Activated naive CD4-positive, alpha-beta T cell treated with Interleukin-2 at 50 U/mL for 16 hours (primary cell): ENCODE results near the gene MTMR12.

Experiments
- DNase-seq: peaks from one replicate; pipeline ENCODE4 v3.0.0-alpha.2; 2020

Gene MTMR12

DNA sequence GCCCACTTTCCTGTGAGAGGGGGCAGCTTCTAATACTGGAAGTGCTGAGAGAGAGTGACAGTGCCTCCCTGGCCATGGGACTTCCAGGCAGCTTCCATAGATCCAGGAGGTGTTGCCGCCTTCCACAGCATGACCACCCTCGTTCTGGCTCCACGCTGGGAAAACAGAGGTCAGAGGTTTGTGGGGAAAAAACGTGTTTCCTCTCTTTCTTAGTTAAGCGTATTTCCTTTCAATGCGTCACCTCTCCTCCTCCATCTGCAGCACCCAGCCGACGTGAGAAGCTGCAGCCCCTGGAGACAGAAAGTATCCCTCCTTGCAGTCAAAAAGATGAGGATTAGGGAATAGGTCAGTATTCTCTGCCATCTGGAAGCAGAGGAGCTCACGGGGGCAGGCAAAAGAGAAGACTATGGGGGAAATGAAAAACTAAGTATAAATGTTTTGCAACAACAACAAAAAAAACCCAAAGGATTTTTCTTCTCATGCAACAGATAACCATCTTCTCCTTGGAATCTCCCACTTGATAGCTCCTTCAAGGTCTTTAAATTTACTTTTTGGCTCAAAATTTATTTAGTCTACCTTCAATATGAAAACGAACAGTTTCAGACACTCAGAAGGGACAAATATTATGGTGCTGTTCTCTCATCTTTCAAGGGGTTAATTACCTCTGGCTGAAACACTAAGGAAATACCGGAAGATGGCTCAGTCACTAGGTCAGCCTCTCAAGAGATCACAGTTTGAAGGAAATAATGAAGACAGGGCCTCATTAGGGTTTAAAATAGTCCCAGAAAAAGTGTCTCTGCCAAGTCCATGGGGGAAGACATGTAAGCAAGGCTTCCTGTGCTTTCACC, 38.0 kb downstream of the MTMR12 start:
- no peak for DNase-seq

DNA sequence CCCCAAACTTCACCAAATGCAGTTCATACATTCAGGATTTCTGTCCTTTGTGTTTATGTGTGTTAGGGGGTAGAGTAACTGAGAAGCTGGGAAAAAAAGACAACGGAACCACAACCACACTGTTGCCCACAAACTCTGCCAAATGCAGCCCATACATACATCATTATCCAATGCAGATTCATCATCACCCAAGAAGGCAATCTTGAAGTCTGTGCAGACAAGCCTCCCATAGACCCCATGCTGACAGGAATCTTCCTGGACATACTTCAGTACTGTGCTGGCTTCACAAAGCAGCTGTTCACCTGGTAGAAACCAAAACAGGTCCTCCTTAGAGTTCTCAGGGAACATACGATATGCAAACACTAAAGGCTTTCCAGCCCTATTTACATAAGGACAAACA, 38.9 kb downstream of the MTMR12 start:
- no peak for DNase-seq

DNA sequence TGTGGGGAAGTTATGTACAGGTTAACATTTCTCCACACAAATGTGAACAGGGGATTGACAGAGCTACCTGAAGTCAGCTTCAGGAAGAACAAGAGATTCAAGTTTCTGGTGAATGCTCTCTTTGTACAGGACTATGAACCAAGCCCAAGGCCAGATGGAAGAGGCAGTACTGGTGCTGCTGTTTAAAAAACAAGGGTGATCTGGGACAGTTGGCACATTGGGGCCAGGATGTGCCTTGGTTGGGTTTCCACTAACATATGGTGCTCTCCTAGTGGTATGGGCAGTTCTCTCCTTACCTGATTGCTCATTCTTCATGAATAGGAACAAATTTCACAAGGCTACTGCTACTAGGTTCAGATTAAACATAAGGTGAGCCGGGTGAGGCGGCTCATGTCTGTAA, 40.0 kb downstream of the MTMR12 start:
- no peak for DNase-seq

DNA sequence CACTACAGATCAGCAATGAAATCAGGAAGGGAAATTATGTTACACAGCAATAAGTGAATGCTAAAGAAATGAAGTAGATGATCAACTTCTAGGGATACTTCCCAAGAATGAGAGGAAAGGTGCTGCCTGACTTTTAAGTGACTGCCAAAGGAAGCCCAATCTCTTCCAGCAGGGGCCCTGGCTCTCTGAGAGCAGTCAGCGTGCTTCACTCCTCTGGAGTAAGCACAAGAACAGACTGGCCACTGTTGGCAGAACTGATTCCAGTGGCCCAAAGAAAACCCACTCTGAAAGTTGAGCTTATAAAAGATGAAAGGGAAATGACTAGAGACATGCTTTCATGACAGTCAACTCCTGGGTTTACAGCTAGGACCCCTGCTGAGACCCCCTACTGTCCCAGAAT, 41.8 kb downstream of the MTMR12 start:
- no peak for DNase-seq

DNA sequence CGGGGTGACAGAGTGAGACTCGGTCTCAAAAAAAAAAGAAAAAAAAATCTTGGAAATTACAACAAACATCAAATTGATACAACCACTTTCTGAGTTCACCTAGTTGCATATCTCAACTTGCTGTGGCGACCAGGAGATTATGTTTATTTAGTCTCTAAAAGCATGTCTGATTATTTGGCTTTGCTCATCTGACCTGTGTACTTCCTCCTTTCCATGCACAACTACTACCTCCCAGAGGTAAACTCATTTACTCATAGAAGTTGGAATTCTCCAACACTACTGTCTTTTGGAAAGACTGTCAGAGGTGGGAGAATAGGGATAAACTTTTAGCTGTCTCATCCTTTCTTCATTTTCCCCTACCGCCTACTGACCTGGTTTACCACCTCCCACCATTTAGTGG, 42.6 kb downstream of the MTMR12 start:
- no peak for DNase-seq

DNA sequence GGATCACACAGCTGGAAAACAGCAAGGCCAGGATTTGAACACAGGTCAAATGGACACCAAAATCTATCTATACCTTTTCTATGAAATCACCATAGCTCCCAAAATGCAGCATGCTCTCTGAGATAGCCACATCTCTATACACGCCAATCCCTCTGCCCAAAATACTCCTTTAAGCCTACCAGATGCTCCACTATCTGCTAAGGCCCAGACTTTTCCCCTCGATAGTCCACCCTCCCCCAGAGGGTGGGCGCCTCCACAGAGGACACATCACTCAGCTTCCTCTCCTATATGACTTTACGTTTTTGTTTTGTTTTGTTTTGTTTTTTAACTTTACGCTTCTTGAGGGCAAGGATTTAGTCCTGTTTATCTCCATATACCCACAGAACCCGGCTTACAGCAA, 46.8 kb downstream of the MTMR12 start:
- no peak for DNase-seq

DNA sequence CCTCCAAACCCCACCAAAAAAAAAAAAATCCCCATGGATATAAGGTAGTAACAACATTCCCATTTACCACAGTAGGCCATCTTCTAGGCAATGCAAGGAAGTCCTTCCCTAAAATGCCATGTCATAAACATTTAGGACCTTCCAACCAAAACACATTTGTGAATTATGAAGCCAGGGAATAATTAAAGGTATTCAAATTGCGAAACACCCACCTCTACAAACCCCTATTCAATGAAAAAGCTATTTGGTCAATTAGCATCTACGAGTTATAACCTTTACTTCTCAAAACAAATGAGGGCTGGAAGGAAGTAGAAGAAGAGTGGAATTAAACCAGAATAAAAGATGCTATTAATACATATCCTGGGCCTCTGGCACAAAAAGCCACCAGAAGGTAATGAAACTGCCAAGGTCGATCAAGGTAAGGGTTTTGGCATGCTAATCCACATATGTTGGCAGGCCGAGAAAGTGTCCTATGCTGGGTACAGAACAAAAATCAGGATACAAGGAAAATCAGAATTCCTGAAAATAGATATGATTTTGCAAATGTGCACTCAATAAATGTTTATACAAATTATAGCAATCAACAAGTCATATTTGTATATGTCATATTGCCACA, 47.7 kb downstream of the MTMR12 start:
- DNase-seq = no peak

DNA sequence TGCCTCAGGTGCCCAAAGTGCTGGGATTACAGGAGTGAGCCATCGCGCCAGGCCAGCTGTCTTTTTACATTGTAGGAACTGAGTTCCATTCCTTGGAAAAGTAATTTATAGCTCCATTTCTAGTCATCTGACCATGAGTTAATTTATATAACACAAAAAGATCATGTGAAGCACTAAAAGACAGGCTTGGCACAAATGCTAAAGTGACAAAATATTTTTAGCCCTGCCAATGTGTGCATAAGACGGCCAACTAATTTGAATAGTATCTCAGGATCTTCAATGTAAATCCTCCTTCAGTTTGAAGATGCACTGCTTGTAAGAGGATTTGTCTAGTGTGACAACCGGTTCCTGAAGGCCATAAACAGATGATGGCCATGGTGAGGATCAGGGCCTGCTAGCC, 49.1 kb downstream of the MTMR12 start:
- no peak for DNase-seq

DNA sequence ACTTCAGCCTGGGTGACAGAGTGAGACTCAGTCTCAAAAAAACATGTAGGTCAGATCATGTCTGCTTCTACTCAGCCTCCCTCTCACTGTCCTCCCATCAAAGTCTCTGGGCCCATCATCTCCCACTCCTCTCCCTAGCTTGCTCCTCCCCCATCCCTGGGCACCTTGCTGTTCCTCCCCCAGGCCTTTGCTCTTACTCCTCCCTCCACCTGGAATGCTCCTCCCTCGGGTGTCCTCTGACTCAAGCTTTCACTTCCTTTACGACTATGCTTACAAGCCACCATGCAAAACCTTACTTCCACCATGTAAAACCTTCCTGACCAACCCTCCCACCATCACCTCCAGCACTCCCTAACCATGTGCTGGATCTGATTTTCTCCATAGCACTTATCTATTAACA, 51.5 kb downstream of the MTMR12 start:
- no peak for DNase-seq

DNA sequence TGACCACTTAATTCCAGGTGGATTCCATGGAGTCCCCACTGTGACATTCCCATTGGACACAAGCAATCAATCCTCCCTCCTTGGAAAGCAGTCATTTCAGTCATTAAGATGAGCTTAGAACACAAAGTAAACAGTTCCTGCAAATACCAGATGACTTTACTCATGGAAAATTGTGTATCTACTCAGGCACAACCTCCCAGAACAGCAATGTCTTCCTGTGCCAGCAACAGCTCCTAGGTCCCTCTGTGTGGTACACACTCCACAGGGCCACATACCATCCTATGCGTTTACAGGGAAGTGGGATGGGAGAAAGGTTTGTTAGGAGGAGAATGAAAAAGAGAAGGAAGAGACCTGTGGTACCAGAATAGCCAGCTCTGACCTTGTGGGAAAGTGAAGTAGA, 53.7 kb downstream of the MTMR12 start:
- no peak for DNase-seq

DNA sequence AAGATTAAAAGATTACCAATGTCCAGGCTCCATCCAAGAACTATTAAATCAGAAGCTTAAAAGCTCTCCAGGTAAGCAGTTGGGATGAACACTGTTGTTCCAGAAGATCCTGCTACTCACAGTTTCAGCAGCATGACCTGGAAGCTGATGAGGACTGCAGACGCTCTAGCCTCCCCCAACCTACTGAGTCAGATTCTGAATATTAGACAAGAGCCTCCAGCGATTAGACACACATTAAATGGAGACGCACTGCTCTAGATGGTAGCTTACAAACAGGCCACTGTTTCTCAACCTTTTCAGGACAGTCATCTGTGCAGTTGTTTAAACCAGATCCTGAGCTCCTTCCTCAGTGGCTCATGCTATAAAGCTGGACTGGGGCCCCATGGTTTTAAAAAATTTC, 54.3 kb downstream of the MTMR12 start:
- DNase-seq = no peak

DNA sequence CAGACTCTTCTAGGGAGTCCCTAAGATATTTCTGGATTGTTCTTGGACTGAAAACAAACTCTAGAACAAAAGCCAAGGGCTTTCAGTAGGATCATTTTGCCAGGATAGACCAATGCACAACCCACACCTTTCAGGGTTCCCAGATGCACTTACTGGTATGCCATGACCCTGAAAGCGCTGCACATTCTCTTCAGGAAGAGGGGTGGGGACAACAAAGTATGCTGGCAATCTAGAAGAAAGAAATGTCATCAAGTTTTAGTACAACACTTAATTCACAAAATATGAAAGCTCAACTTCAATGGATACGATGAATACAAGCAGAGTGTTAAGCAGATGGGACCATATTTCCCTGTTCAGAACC, 57.2 kb downstream of the MTMR12 start:
- DNase-seq = no peak

DNA sequence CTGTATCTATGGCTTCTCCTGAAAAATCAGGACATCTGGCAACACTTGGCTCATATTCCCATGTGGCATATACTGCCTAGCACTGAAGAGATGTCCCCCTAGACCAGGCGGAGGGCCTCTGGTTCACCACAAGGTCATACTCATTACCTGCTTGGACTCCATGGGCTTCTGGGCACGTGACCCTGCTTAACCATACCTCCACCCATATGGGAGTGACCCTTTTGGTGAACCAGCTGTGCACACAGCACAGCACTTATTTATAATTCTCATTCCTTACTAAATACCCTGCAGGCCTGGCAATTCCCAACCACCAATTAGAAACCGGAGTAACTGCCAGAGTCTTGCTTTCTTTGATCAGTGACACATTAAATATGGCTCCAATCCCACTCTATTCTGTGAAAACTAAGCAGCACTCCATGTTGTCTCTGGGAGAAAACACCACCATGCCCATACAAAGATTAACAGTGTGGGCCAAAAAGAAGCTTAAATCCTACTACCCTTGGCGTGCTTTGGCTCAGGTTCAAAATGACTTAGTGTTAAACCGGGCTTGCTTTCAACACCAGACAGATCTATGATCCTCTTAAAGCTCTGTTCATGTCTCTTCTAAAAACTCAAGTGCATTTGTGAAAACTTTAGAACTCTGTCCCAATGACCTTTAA, 57.7 kb downstream of the MTMR12 start:
- DNase-seq = no peak

DNA sequence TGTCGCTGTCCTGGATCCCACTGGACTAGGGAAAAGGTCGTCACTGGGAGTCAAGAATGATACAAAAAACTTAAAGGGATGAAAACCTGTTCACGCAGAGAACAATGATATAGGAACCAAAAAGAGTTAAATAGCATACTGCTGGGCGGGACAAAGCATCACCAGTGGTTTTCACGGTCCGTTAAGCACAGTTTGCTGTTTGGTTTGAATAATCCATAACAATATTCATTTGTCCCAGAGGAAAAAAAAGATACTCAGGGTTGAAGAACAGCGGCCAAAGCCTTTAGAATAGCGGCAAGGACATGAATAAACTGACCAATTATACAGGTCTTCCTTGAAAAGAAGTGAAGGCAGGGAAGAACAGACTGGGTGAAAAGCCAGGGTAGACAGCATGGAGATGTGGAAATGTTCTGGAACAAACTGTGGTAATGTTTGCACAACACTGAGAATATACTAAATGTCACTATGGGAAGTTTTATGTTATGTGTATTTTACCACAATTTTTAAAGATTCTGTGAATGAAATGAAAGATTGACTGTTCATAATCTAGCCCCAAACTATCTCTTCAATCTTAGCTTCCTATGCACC, 60.8 kb downstream of the MTMR12 start:
- DNase-seq = no peak

DNA sequence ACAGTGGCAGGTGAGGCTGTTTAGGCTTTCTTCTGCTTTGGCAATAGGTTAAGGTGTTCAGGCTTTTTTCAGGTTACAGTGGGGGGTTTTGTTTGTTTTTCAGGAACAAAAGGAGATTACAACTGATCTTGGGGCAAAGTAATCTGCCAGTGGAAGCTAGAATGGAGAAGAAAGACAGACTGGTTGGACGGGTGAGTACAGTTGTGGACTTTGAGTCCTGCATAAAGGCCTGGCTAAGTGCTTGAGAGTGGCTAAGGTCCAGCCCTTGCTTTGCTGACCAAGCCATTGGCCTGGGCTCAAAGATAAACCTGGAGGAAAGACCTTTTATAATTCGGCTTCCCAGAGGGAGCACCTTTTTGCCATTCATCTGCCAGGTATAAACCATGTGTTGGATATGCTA, 63.1 kb downstream of the MTMR12 start:
- no peak for DNase-seq

DNA sequence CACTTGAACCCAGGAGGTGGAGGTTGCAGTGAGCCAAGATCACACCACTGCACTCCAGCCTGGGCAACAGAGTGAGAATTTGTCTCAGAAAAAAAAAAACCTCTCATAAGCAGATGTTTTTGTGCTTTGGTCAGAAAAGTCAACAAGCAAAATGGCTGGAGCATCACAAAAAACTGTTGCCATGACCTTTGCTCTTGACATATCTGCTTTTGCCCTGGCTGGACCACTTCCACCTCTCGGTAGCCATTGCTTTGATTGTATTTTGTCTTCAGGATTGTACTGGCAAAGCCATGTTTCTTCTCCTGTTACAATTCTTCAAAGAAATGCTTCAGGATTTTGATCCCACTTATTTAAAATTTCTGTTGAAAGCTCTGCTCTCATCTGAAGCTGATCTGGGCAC, 67.0 kb downstream of the MTMR12 start:
- no peak for DNase-seq

DNA sequence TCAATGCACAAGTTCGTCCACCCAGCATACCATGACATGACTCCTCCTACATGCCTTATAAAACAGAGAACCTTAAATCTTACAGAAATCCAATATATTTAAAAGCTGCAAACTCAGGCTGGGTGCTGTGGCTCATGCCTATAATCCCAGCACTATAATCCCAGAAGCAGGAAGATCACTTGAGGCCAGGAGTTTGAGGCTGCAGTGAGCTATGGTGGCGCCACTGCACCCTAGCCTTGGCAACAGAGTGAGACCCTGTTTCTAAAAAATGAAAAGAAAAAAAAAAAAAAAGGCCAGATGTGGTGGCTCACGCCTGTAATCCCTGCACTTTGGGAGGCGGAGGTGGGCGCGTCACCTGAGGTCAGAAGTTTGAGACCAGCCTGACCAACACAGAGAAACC, 68.7 kb downstream of the MTMR12 start:
- DNase-seq = no peak

DNA sequence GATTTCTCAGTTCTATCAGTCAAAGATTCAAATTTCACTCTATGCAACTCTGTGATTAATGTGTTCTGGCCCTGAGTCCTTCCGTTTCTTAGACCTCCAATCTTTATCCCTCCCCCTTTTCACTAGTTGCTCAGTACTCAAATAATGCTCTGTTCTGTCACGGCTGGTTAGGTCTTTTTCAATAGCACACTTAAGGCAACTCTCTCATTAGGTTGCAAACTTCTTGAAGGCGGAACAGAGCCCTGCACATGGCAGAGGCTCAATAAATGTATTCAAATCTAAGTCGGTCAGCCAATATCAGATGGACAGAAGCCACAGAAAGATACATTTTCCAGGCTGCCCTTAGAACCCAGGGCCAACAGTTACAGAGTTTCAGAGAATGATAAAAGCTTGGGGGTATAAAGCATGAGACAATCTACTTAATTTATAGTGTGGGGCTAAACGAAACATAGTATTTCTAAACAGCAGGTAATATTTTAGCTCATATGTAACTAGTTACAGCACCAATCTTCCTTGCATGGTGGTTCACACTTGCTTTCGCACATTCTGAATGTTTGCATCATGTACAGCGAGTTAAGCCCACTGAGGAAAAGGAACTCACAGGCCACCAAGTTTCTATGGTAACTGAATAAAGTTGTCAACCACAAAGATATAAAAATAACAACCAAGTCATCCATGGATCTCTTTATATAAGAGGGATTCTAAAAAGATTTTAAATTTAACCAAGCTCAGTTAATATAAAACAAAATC, 71.5 kb downstream of the MTMR12 start:
- DNase-seq = no peak

DNA sequence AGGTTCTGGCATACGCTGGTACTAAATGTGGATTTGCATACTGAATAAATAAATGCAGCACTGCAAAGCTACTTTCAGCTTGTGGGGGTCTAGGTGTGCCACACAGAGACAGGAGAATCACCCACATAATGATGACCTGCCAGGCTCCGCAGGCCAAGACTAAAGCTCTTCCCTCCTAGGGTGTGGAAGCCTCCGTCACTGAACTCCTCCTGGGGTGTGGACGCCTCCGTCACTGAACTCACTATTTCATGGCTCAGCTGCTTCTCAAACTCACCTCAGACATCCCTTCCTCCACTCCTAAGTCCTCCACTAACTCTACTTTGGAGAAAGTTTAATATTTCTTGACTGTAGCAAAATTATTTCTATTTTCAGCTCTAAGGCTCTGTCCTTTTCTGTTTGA, 73.4 kb downstream of the MTMR12 start:
- DNase-seq = no peak

DNA sequence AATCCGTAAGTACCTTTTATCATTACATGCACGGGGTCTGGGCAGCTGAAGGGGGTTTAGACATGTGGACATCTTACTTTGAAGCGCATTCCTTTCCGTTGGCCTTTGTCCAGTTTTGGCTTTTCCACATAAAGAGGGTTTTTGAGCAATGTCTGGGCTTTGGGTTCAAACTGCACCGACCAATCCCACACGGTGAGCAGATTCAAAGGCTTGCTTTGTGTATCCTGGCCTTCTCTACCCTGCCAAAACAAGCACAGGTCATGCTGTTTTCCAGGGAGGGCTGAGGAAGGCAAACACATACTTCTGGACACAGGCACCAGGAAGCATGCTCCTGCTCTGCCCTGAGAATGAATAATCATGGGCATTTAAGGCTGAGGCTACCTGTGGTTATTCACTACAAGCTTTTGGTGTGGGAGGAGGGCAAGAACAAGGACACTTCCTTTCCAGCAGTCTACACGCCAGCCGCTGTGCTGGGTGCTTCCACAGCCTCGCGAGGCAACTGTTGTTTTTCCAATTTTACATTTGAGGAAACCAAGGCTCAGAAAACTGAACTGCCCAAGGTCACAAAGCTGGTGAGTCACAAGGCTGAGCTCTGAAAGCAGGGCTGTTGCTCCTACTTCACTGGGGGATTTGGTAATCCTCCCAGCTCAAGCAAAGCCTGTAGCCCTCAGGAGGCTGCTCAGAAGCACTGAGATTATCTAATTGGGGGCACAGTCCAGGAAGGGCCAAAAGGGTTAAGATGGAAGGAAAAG, 78.9 kb downstream of the MTMR12 start:
- DNase-seq = no peak

DNA sequence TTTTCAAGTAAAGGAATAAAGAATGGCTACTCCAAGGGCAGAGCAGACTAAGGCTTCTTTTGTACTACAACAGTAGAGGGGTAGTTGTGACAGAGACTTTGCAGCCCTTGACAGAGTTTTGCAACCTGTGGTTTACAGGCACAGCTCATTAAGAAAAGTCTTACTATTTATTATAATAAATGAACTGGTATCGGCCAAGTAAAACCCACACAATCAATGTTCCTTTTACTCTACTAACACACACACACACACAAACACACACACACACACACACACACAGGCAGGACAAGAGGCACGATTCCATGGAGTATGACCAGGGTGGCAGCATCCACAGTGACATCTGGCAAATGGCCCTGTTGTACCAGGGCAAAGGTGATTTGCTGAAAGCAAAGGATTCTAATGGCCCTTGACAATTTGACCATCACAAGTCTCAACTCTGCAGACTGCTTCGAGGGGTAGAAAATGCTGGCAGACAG, 79.5 kb downstream of the MTMR12 start:
- no peak for DNase-seq
